Epithelial cell of esophagus (primary cell): ENCODE data around the gene MYO7B.
"Not testable (repeated sequence)": the region's sequence is repeated elsewhere in the genome, so short reads cannot be mapped to it uniquely, and the experiment has no call there.

Experiments used
- DNase-seq: peaks from one replicate; pipeline ENCODE4 v3.0.0; 2010; ENCODE audit warnings: low read depth
- H3K4me3 ChIP-seq: 2 replicates; pipeline ENCODE4 v1.5.1; 2011; ENCODE audit warnings: mild to moderate bottlenecking, low read length, control low read depth
- TF ChIP-seq, protein P1 (sequence below): IDR thresholded peaks from 2 replicates; pipeline ENCODE4 v1.5.1; 2011; ENCODE audit warnings: low read depth, mild to moderate bottlenecking, low read length, control low read depth, inconsistent platforms; ENCODE audit not compliant: insufficient read depth; ENCODE audit errors: missing control alignments

Gene MYO7B

DNA sequence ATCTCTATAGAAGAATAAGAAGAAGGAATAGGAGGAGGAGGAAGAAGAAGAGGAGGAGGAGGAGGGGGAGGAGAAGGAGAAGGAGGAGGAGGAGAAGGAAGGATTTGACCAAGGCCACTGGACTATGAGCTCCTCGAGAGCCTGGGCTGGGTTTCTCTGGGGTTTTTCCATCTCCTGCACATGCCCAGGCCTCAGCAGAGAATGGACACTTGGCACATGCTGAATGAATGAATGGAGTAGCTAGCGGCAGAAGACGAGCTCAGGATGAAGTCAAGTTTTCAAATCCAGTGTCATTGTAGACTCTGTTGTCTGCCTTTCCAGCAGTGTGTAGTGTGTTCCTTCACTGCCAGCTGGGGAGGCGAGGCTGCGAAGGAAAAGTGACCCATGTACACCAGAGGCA lies 2.2 kb downstream of the MYO7B start:
- no peak overlapping the region for H3K4me3 ChIP-seq
- TF ChIP-seq, protein P1, sequence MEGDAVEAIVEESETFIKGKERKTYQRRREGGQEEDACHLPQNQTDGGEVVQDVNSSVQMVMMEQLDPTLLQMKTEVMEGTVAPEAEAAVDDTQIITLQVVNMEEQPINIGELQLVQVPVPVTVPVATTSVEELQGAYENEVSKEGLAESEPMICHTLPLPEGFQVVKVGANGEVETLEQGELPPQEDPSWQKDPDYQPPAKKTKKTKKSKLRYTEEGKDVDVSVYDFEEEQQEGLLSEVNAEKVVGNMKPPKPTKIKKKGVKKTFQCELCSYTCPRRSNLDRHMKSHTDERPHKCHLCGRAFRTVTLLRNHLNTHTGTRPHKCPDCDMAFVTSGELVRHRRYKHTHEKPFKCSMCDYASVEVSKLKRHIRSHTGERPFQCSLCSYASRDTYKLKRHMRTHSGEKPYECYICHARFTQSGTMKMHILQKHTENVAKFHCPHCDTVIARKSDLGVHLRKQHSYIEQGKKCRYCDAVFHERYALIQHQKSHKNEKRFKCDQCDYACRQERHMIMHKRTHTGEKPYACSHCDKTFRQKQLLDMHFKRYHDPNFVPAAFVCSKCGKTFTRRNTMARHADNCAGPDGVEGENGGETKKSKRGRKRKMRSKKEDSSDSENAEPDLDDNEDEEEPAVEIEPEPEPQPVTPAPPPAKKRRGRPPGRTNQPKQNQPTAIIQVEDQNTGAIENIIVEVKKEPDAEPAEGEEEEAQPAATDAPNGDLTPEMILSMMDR, result no peak
- no peak for DNase-seq

DNA sequence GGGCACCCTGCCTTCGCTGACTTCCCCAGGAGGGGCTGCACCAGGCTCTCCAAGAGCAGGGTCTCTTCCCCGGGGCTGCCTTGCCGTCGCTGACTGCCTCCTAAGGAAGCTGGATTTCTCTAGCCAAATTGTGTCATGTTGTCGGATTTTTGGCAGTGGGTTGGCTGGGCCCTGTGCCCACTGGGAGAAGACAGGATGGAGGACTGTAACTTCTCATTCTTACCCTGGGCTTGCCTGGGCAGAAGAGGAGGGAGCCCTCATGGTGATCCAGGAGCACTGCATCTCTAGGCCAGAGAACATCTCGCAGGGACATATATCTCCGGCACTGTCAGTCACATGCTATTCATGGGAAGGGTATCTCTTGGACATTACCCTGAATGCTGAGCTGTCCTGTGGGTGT lies 6.3 kb downstream of the MYO7B start:
- no peak for DNase-seq
- TF ChIP-seq, protein P1, result no peak
- no peak overlapping the region for H3K4me3 ChIP-seq

DNA sequence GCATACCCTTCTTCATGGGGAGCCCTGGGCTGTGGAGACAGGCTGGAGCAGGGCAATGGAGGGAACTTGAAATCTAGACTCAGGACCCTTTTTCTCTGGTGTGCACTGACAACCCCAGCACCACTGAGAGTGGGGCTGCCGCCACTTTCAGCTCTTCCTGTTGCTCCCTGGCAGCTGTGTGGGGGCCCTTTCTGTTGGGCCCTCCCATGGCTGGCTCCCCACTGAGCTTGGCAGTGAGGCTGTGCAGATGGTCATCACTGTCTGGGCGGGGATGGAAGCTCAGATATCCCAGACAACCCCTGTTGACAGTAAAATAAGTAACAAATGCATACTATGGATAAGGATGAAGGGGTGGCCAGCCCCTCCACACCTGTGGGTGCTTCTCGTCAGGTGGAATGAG lies 6.7 kb downstream of the MYO7B start:
- no peak overlapping the region for H3K4me3 ChIP-seq
- TF ChIP-seq, protein P1, result no peak
- no peak for DNase-seq

DNA sequence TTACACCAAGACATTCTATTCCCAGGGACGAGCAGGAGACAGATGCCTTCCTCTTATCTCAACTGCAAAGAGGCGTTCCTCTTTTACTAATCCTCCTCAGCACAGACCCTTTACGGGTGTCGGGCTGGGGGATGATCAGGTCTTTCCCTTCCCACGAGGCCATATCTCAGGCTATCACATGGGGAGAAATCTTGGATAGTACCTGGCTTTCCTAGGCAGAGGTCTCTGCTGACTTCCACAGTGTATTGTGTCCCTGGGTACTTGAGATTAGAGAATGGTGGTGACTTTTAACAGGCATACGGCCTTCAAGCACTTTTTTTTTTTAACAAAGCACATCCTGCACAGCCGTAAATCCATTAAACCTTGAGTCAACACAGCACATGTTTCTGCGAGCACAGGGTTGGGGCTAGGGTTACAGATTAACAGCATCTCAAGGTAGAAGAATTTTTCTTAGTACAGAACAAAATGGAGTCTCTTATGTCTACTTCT lies 7.6 kb downstream of the MYO7B start:
- H3K4me3 ChIP-seq, DNase-seq: not testable (repeated sequence)

DNA sequence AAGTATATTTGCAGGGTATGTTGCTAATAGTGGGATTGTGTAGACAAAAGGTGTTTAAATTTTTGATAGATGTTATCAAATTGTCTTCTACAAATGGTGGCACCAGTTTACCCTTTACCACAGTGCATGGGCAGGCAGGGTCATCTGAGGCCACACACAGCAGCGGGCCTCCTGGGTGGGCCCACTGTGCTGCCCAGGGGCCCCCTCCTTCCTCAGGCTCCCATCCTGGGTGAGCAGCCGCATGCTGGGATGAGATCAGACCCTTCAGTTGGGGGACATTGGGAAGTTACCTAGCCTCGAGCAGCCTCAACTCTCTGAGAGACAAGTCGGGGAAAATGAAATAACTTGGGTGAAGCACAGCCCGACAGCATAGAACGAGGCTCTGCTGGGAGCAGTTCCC lies 9.7 kb downstream of the MYO7B start:
- no peak overlapping the region for H3K4me3 ChIP-seq
- no peak for DNase-seq
- TF ChIP-seq, protein P1, result no peak

DNA sequence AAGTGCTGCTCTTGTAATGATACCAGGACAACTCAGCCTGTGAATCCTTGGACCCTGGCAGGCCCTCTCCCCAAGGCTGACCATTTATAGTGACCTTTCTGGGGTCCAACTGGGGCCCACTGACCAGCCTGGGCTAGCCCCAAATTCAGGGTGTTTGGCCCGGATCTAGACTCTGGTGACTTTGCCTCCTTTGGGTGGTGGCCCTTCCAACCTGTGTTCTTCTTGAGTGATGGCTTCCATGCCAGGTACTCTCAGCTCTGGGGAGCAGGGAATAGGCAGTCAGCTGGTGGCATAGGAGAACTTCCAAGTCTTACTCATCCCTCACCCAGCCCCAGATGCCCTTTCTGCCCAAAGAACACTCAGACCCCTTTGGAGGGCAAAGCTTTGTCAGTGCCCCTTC lies 10.3 kb downstream of the MYO7B start:
- TF ChIP-seq, protein P1, result no peak
- no peak for DNase-seq
- H3K4me3 ChIP-seq, result no peak overlapping the region

DNA sequence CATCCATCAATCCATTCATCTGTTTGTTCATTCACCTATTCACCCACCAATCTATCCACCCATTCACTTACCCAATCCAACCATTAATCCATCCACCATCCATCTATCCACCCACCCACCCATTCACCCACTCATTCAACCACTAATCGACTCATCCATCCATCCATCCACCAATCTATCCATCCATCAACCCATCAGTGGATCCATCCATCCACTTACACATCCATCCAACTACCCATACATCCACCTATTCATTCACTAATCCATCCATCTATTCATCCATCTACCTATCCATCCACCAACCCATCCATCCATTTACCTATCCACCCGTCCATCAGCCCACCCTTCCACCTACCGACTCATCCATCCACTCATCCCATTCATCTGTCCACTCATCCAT lies 11.3 kb downstream of the MYO7B start:
- TF ChIP-seq, protein P1, result no peak
- peak; percentile 27 for DNase-seq
- no peak overlapping the region for H3K4me3 ChIP-seq
